Mesenteric fat pad (tissue), 1 donor: ENCODE measurements around the gene PRADC1. TPM values are rescaled to one million over a fixed set of nuclear protein-coding genes. Genes with fewer than 3 reads are reported as not detected.

Source experiments
- DNase-seq: peaks from one replicate; pipeline ENCODE4 v3.0.0-alpha.2; 2020; ENCODE audit warnings: low spot score
- total RNA-seq: library from RNA; stranded (reverse); fragmentation: NEBNext Ultra II Directional; extraction: Animal tissue kit (Norgen Biotek cat#: 25700); gene quantifications from one replicate; pipeline ENCODE4 v1.2.1, GENCODE V29; 2021
- donor health status: DM: yes; HTN: yes; CAD: no.

The PRADC1 gene
- total RNA-seq, 1 donor from 2014 or later, result 31.1 TPM

GRCh38 chr2:73259276-73259675 lies 26.2 kb upstream of the PRADC1 start:
- DNase-seq, result peak; percentile 75

- peak; percentile 81 for DNase-seq
Observed at GRCh38 chr2:73258913-73259215, 25.8 kb upstream of the PRADC1 start.

GRCh38 chr2:73258186-73258912 lies 25.3 kb upstream of the PRADC1 start:
- DNase-seq, result peak; percentile 51

- peak; percentile 88 for DNase-seq
Observed at GRCh38 chr2:73257425-73258125, 24.5 kb upstream of the PRADC1 start.

GRCh38 chr2:73257021-73257420 lies 24.0 kb upstream of the PRADC1 start:
- DNase-seq, result peak; percentile 57

GRCh38 chr2:73256618-73256922 lies 23.5 kb upstream of the PRADC1 start:
- DNase-seq, result no peak

GRCh38 chr2:73255907-73256617 lies 23.0 kb upstream of the PRADC1 start:
- peak; percentile 55 for DNase-seq

- peak; percentile 51 for DNase-seq
Observed at GRCh38 chr2:73255007-73255644, 22.1 kb upstream of the PRADC1 start.

GRCh38 chr2:73254343-73255006 lies 21.4 kb upstream of the PRADC1 start:
- DNase-seq, result peak; percentile 53

- DNase-seq, result peak; percentile 57
Observed at GRCh38 chr2:73253901-73254300, 20.9 kb upstream of the PRADC1 start.

GRCh38 chr2:73253400-73253799 lies 20.4 kb upstream of the PRADC1 start:
- no peak for DNase-seq

- peak; percentile 72 for DNase-seq
Observed at GRCh38 chr2:73252238-73253027, 19.4 kb upstream of the PRADC1 start.

- DNase-seq, result peak; percentile 12
Observed at GRCh38 chr2:73250872-73251846, 18.1 kb upstream of the PRADC1 start.

- DNase-seq, result no peak
Observed at GRCh38 chr2:73249636-73250035, 16.6 kb upstream of the PRADC1 start.

GRCh38 chr2:73246850-73247249 lies 13.8 kb upstream of the PRADC1 start:
- DNase-seq, result no peak

- DNase-seq, result no peak
Observed at GRCh38 chr2:73244580-73244979, 11.5 kb upstream of the PRADC1 start.

- DNase-seq, result no peak
Observed at GRCh38 chr2:73243884-73244570, 11.0 kb upstream of the PRADC1 start.

GRCh38 chr2:73239776-73240175 lies 6.7 kb upstream of the PRADC1 start:
- no peak for DNase-seq

- DNase-seq, result no peak
Observed at GRCh38 chr2:73238976-73239375, 5.9 kb upstream of the PRADC1 start.
